Sigmoid colon (tissue), 7 donors: Measurements from ENCODE around the gene SLC38A7. TPM values are rescaled to one million over a fixed set of nuclear protein-coding genes. Genes with fewer than 3 reads are reported as not detected.

ENCODE experiments used
- DNase-seq: peaks from one replicate; pipeline ENCODE4 v3.0.0-alpha.2; 2019
- H3K27ac ChIP-seq, 4 donors: fragments of 200-600 bp; sonication (generic); one replicate each; pipeline ENCODE4 v1.5.1; 2016 to 2019; ENCODE audit warnings: mild to moderate bottlenecking in 1 of 4
- H3K27me3 ChIP-seq, 3 donors: fragments of 200-600 bp; sonication (generic); one replicate each; pipeline ENCODE4 v1.5.1; 2019; ENCODE audit warnings: mild to moderate bottlenecking in 1 of 3
- H3K36me3 ChIP-seq, 4 donors: fragments of 200-600 bp; sonication (generic); one replicate each; pipeline ENCODE4 v1.5.1; 2016 to 2019
- H3K4me1 ChIP-seq, 4 donors: fragments of 200-600 bp; sonication (generic); one replicate each; pipeline ENCODE4 v1.5.1; 2017 to 2019
- H3K4me3 ChIP-seq, 4 donors: fragments of 200-600 bp; sonication (generic); one replicate each; pipeline ENCODE4 v1.5.1; 2017 to 2019; ENCODE audit warnings: mild to moderate bottlenecking in 2 of 4, moderate library complexity in 1 of 4
- H3K9me3 ChIP-seq, 4 donors: fragments of 200-600 bp in 3 of 4; sonication (generic) in 3 of 4; one replicate each; pipeline versions ENCODE4 v1.5.1 to v1.6.1; 2013 to 2019
- CTCF ChIP-seq, 4 experiments: fragments of 450-650 bp in 3 of 4; fragments of 200-600 bp in 1 of 4; IDR thresholded peaks; one replicate each; pipeline ENCODE4 v1.5.1; 2016 to 2019; ENCODE audit warnings: antibody characterized with exemption in 4 of 4, mild to moderate bottlenecking in 3 of 4, moderate library complexity in 2 of 4
- EP300 ChIP-seq, 4 donors: sonication (generic); formaldehyde crosslinking; IDR thresholded peaks; one replicate each; pipeline ENCODE4 v1.6.1; 2017; ENCODE audit warnings: antibody characterized with exemption in 4 of 4
- POLR2A ChIP-seq, 2 donors: fragments of 450-650 bp; IDR thresholded peaks; one replicate each; pipeline ENCODE4 v1.6.1; 2016; ENCODE audit warnings: antibody characterized with exemption in 2 of 2, mild to moderate bottlenecking in 2 of 2, moderate library complexity in 2 of 2
- POLR2AphosphoS5 ChIP-seq, 4 donors: sonication (generic); formaldehyde crosslinking; IDR thresholded peaks; one replicate each; pipeline ENCODE4 v1.6.1; 2017; ENCODE audit warnings: antibody characterized with exemption in 4 of 4
- WGBS, 2 donors: extraction: QIAGEN DNeasy Blood & Tissue Kit; methylation state at CpG; one replicate each; pipeline ENCODE4 v1.1.7; 2013; 5-methylcytosine and 5-hydroxymethylcytosine counted together
- intact Hi-C: fragments of 100-400 bp; cut with DNase I; formaldehyde crosslinking; loops from one replicate; pipeline ENCODE4 v1.15.1; 2023
- polyA plus RNA-seq, 3 donors: library from polyadenylated mRNA; stranded (reverse); fragments of 200-250 nt; gene quantifications; one replicate each; pipeline ENCODE4 v1.2.3, GENCODE V29; 2013
- total RNA-seq, 4 donors: library from RNA; depleted of rRNA; stranded (reverse); fragments of >200 nt; gene quantifications; one replicate each; pipeline ENCODE4 v1.1.0, GENCODE V29; 2016
- donor health status: healthy with polysubstance abuse.
- donor health status: Bipolar disorder and iron deficiency.
- donor health status: healthy.

Gene SLC38A7
- total and polyA plus RNA-seq, 7 donors: 0.60 to 17.4 (median 10.4) TPM

DNA sequence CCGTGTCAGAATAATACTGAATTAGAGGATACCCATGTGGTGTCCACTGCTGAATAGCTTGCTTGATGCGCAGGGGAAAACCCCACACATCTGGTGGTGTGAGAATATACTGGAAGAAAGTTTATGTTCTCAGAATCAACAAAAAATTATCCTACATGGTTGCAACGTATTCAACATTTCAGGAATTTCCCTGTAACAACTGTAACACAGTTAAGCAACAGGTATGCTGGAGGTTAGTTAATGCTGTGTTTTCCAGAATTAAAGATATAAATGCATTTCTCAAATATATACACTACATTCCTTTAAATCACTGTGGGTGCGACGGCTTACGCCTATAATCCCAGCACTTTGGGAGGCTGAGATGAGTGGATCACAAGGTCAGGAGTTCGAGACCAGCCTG, 60.4 kb downstream of the SLC38A7 start:
- Histone ChIP-seq H3K27me3 (no peaks in the 10 kb centered on the region), H3K9me3 (no peaks in the 10 kb centered on the region), H3K36me3 (peaks cover 3 to 48% (median 18%) of the 10 kb centered on the region in 4 donors), H3K4me3 (no peak overlapping the region), H3K4me1 (peaks cover 0 to 25% (median 21%) of the 10 kb centered on the region in 4 donors), H3K27ac (no peak overlapping the region)
- 81 to 91% methylated on average over 7 of the region's 7 CpGs for WGBS, 2 donors
- no peak for TF ChIP-seq POLR2AphosphoS5 (IDR thresholded peaks at IDR 0.05)
- TF ChIP-seq CTCF (IDR thresholded peaks at IDR 0.05): no peak
- no peak for TF ChIP-seq EP300 (IDR thresholded peaks at IDR 0.05)
- TF ChIP-seq POLR2A (IDR thresholded peaks at IDR 0.05): no peak
- no peak for DNase-seq
- intact Hi-C loops: loop anchor here (10.0 kb wide), 1 partner anchor 109 kb away; the partner anchor contains the start of gene SETD6

DNA sequence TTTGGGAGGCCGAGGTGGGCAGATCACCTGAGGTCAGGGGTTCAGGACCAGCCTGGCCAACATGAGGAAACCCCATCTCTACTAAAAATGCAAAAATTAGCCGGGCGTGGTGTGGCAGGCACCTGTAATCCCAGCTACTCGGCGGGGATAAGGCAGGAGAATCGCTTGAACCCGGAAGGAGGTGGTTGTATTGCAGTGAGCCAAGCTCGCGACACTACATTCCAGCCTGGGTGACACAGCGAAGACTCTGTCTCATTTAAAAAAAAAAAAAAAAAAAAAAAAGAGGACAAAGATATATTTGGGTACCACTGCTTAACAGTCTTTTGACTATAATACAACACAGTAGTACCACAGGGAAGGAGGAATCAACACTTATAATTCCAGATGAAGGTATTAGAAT, 64.2 kb downstream of the SLC38A7 start:
- TF ChIP-seq POLR2AphosphoS5 (IDR thresholded peaks at IDR 0.05): no peak
- TF ChIP-seq CTCF (IDR thresholded peaks at IDR 0.05): no peak
- no peak for TF ChIP-seq EP300 (IDR thresholded peaks at IDR 0.05)
- TF ChIP-seq POLR2A (IDR thresholded peaks at IDR 0.05): no peak
- Histone ChIP-seq H3K4me1 (no peaks in the 10 kb centered on the region), H3K27me3 (no peaks in the 10 kb centered on the region), H3K36me3 (peaks cover 3 to 73% (median 21%) of the 10 kb centered on the region in 4 donors), H3K9me3 (no peaks in the 10 kb centered on the region), H3K4me3 (no peak overlapping the region), H3K27ac (no peak overlapping the region)
- no peak for DNase-seq
- intact Hi-C loops: loop anchor here (10.0 kb wide), 1 partner anchor 106 kb away; the partner anchor contains the start of gene SETD6
- 87 to 92% methylated on average over 10 of the region's 10 CpGs for WGBS, 2 donors

GRCh38 chr16:58615280-58615679, 69.3 kb downstream of the SLC38A7 start:
- WGBS, 2 donors: 64 to 88% methylated on average over 3 of the region's 3 CpGs
- no peaks in the 10 kb centered on the region for H3K9me3 ChIP-seq
- no peak overlapping the region for H3K4me3 ChIP-seq
- no peaks in the 10 kb centered on the region for H3K27me3 ChIP-seq
- no peak for TF ChIP-seq POLR2A (IDR thresholded peaks at IDR 0.05)
- no peak for TF ChIP-seq POLR2AphosphoS5 (IDR thresholded peaks at IDR 0.05)
- TF ChIP-seq EP300 (IDR thresholded peaks at IDR 0.05): no peak
- TF ChIP-seq CTCF (IDR thresholded peaks at IDR 0.05): no peak
- intact Hi-C loops: no loop called here
- H3K27ac ChIP-seq: no peak overlapping the region
- no peak for DNase-seq
- peaks cover 0 to 34% (median 3%) of the 10 kb centered on the region in 4 donors for H3K36me3 ChIP-seq
- H3K4me1 ChIP-seq: no peaks in the 10 kb centered on the region

Other genes starting within 250 kb of the SLC38A7 start
- gene NDRG4, start 184.6 kb downstream of the SLC38A7 start, total RNA-seq: 10 to 100 TPM in 3 of 4 donors, 1 to 10 TPM in 1; 6.4 to 21.0 (median 16.8) TPM
- 10 to 100 TPM in 1 of 3 donors, 1 to 10 TPM in 2; 3.6 to 17.3 (median 9.4) TPM for gene NDRG4, start 184.6 kb downstream of the SLC38A7 start, polyA plus RNA-seq
- gene SETD6, start 169.3 kb downstream of the SLC38A7 start, total RNA-seq: 10 to 100 TPM; 15.5 to 23.5 (median 19.9) TPM
- gene SETD6, start 169.3 kb downstream of the SLC38A7 start, polyA plus RNA-seq: 10 to 100 TPM in 1 of 3 donors, 1 to 10 TPM in 2; 3.6 to 11.6 (median 4.6) TPM
- 100 to 1,000 TPM in 1 of 4 donors, 10 to 100 TPM in 3; 70.1 to 112 (median 84.2) TPM for gene CNOT1, start 54.9 kb downstream of the SLC38A7 start, total RNA-seq
- 100 to 1,000 TPM in 1 of 3 donors, 10 to 100 TPM in 2; 61.3 to 110 (median 65.0) TPM for gene CNOT1, start 54.9 kb downstream of the SLC38A7 start, polyA plus RNA-seq
- gene GOT2, start 49.5 kb upstream of the SLC38A7 start, total RNA-seq: 10 to 100 TPM; 33.7 to 52.1 (median 44.4) TPM
- gene GOT2, start 49.5 kb upstream of the SLC38A7 start, polyA plus RNA-seq: 10 to 100 TPM; 55.3 to 88.2 (median 84.6) TPM